Vagina (tissue), 2 donors: ENCODE results near the gene ZFHX3. TPM values are rescaled to one million over a fixed set of nuclear protein-coding genes. Genes with fewer than 3 reads are reported as not detected.

ENCODE experiments used
- DNase-seq, 2 donors: peaks; one replicate each; pipeline ENCODE4 v3.0.0-alpha.2; 2017; ENCODE audit errors: extremely low spot score in 2 of 2
- H3K27ac ChIP-seq: fragments of 200-600 bp; sonication (generic); one replicate; pipeline ENCODE4 v1.5.1; 2019
- H3K27me3 ChIP-seq: fragments of 200-600 bp; sonication (generic); one replicate; pipeline ENCODE4 v1.5.1; 2019
- H3K36me3 ChIP-seq, 2 donors: fragments of 200-600 bp; sonication (generic); one replicate each; pipeline ENCODE4 v1.5.1; 2017 to 2019
- H3K4me1 ChIP-seq: fragments of 200-600 bp; sonication (generic); one replicate; pipeline ENCODE4 v1.5.1; 2019
- H3K4me3 ChIP-seq, 2 donors: fragments of 200-600 bp; sonication (generic); 1 replicate in 1 of 2; 2 replicates in 1 of 2; pipeline ENCODE4 v1.5.1; 2016 to 2019
- H3K9me3 ChIP-seq: fragments of 200-600 bp; sonication (generic); one replicate; pipeline ENCODE4 v1.5.1; 2019
- CTCF ChIP-seq, 3 experiments: fragments of 450-650 bp in 2 of 3; fragments of 200-600 bp in 1 of 3; sonication (generic) in 1 of 3; IDR thresholded peaks; one replicate each; pipeline ENCODE4 v1.5.1; 2017 to 2019; ENCODE audit warnings: antibody characterized with exemption in 3 of 3, mild to moderate bottlenecking in 2 of 3, moderate library complexity in 2 of 3
- POLR2A ChIP-seq, 2 donors: fragments of 450-650 bp; IDR thresholded peaks; one replicate each; pipeline ENCODE4 v1.6.1; 2017; ENCODE audit warnings: antibody characterized with exemption in 2 of 2, mild to moderate bottlenecking in 2 of 2, moderate library complexity in 2 of 2
- POLR2AphosphoS5 ChIP-seq, 2 donors: sonication (generic); formaldehyde crosslinking; IDR thresholded peaks; one replicate each; pipeline ENCODE4 v1.9.0; 2017; ENCODE audit warnings: antibody characterized with exemption in 2 of 2, mild to moderate bottlenecking in 2 of 2, low read depth in 1 of 2; ENCODE audit not compliant: insufficient read depth in 1 of 2
- intact Hi-C: fragments of 100-400 bp; cut with DNase I; formaldehyde crosslinking; loops from one replicate; pipeline ENCODE4 v1.15.1; 2023
- total RNA-seq: library from RNA; depleted of rRNA; stranded (reverse); fragments of >200 nt; gene quantifications from one replicate; pipeline ENCODE4 v1.2.3, GENCODE V29; 2016

The ZFHX3 gene
- total RNA-seq, 1 donor from 2014 or later, result 28.0 TPM

- Histone ChIP-seq H3K9me3 (no peaks in the 10 kb centered on the region), H3K4me3 (no peak overlapping the region), H3K27ac (no peak overlapping the region), H3K27me3 (no peaks in the 10 kb centered on the region), H3K36me3 (no peaks in the 10 kb centered on the region), H3K4me1 (no peaks in the 10 kb centered on the region)
- TF ChIP-seq POLR2AphosphoS5 (IDR thresholded peaks at IDR 0.05; ENCODE audit: insufficient read depth in 1 of 2, low read depth in 1 of 2) (no peak), POLR2A (IDR thresholded peaks at IDR 0.05) (no peak), CTCF (IDR thresholded peaks at IDR 0.05) (no peak)
- DNase-seq, result no peak
- intact Hi-C loops, result no loop called here
These were observed 46.4 kb upstream of the ZFHX3 start for GRCh38 chr16:73094371-73094770.

- Histone ChIP-seq H3K27ac (no peak overlapping the region), H3K27me3 (no peaks in the 10 kb centered on the region), H3K9me3 (no peaks in the 10 kb centered on the region), H3K4me3 (no peak overlapping the region), H3K36me3 (no peaks in the 10 kb centered on the region), H3K4me1 (no peaks in the 10 kb centered on the region)
- no peak for DNase-seq
- intact Hi-C loops, result no loop called here
- TF ChIP-seq CTCF (IDR thresholded peaks at IDR 0.05) (no peak), POLR2AphosphoS5 (IDR thresholded peaks at IDR 0.05; ENCODE audit: insufficient read depth in 1 of 2, low read depth in 1 of 2) (no peak), POLR2A (IDR thresholded peaks at IDR 0.05) (no peak)
These were observed 45.5 kb upstream of the ZFHX3 start for GRCh38 chr16:73093146-73094144.

- TF ChIP-seq POLR2A (IDR thresholded peaks at IDR 0.05) (no peak), CTCF (IDR thresholded peaks at IDR 0.05) (no peak), POLR2AphosphoS5 (IDR thresholded peaks at IDR 0.05; ENCODE audit: insufficient read depth in 1 of 2, low read depth in 1 of 2) (no peak)
- no peak overlapping the region for H3K4me3 ChIP-seq
- H3K27me3 ChIP-seq, result no peaks in the 10 kb centered on the region
- DNase-seq, result no peak
- no peaks in the 10 kb centered on the region for H3K4me1 ChIP-seq
- no peak overlapping the region for H3K27ac ChIP-seq
- H3K9me3 ChIP-seq, result no peaks in the 10 kb centered on the region
- intact Hi-C loops, result no loop called here
- no peaks in the 10 kb centered on the region for H3K36me3 ChIP-seq
These were observed 44.4 kb upstream of the ZFHX3 start for GRCh38 chr16:73092236-73092781.

- H3K4me3 ChIP-seq, result no peak overlapping the region
- no peaks in the 10 kb centered on the region for H3K36me3 ChIP-seq
- no peak overlapping the region for H3K27ac ChIP-seq
- TF ChIP-seq POLR2A (IDR thresholded peaks at IDR 0.05) (no peak), CTCF (IDR thresholded peaks at IDR 0.05) (no peak), POLR2AphosphoS5 (IDR thresholded peaks at IDR 0.05; ENCODE audit: insufficient read depth in 1 of 2, low read depth in 1 of 2) (no peak)
- no peaks in the 10 kb centered on the region for H3K27me3 ChIP-seq
- H3K9me3 ChIP-seq, result no peaks in the 10 kb centered on the region
- no peaks in the 10 kb centered on the region for H3K4me1 ChIP-seq
- intact Hi-C loops, result no loop called here
- DNase-seq, result no peak
These were observed 43.2 kb upstream of the ZFHX3 start for GRCh38 chr16:73091174-73091573.

GRCh38 chr16:73089420-73089819 is 41.5 kb upstream of the ZFHX3 start:
- Histone ChIP-seq H3K36me3 (no peaks in the 10 kb centered on the region), H3K27me3 (no peaks in the 10 kb centered on the region), H3K4me1 (no peaks in the 10 kb centered on the region), H3K27ac (no peak overlapping the region), H3K4me3 (no peak overlapping the region), H3K9me3 (no peaks in the 10 kb centered on the region)
- no peak for DNase-seq
- TF ChIP-seq POLR2A (IDR thresholded peaks at IDR 0.05) (no peak), CTCF (IDR thresholded peaks at IDR 0.05) (no peak), POLR2AphosphoS5 (IDR thresholded peaks at IDR 0.05; ENCODE audit: insufficient read depth in 1 of 2, low read depth in 1 of 2) (no peak)
- intact Hi-C loops, result no loop called here
